Peyer's patch (tissue), 4 donors: ENCODE measurements around the gene PLCD4.

Experiments
- POLR2A ChIP-seq, 2 donors: fragments of 450-650 bp; IDR thresholded peaks; one replicate each; pipeline ENCODE4 v1.5.1; 2017; ENCODE audit warnings: antibody characterized with exemption in 2 of 2, mild to moderate bottlenecking in 2 of 2, moderate library complexity in 2 of 2
- TF ChIP-seq, protein P1 (sequence below), 6 experiments: fragments of 450-650 bp in 4 of 6; fragments of 200-600 bp in 2 of 6; sonication (generic) in 1 of 6; IDR thresholded peaks; one replicate each; pipeline ENCODE4 v1.5.1; 2017 to 2019; ENCODE audit warnings: antibody characterized with exemption in 6 of 6, mild to moderate bottlenecking in 3 of 6, moderate library complexity in 1 of 6

- TF ChIP-seq, protein P1, sequence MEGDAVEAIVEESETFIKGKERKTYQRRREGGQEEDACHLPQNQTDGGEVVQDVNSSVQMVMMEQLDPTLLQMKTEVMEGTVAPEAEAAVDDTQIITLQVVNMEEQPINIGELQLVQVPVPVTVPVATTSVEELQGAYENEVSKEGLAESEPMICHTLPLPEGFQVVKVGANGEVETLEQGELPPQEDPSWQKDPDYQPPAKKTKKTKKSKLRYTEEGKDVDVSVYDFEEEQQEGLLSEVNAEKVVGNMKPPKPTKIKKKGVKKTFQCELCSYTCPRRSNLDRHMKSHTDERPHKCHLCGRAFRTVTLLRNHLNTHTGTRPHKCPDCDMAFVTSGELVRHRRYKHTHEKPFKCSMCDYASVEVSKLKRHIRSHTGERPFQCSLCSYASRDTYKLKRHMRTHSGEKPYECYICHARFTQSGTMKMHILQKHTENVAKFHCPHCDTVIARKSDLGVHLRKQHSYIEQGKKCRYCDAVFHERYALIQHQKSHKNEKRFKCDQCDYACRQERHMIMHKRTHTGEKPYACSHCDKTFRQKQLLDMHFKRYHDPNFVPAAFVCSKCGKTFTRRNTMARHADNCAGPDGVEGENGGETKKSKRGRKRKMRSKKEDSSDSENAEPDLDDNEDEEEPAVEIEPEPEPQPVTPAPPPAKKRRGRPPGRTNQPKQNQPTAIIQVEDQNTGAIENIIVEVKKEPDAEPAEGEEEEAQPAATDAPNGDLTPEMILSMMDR (IDR thresholded peaks at IDR 0.05), result no peak
- no peak for TF ChIP-seq POLR2A (IDR thresholded peaks at IDR 0.05)
These were observed 43.6 kb upstream of the PLCD4 start for GRCh38 chr2:218564056-218564455.
